ENCODE data around the gene CSNK2A1. TPM values are rescaled to one million over a fixed set of nuclear protein-coding genes. Genes with fewer than 3 reads are reported as not detected.

CSNK2A1 gene
- total RNA-seq, 2 experiments from 2014 or later: 180 to 202 TPM

GRCh38 chr20:443223-443775 lies 100.3 kb downstream of the CSNK2A1 start:
- no peak overlapping the region for H3K27ac Mint-ChIP-seq
- H3K36me3 Mint-ChIP-seq: peaks cover 52% of the 10 kb centered on the region
- H3K4me3 Mint-ChIP-seq: no peak overlapping the region
- DNase-seq: no peak
- H3K27me3 Mint-ChIP-seq: no peaks in the 10 kb centered on the region
- peaks cover 27% of the 10 kb centered on the region for H3K4me1 Mint-ChIP-seq
- no peaks in the 10 kb centered on the region for H3K9me3 Mint-ChIP-seq

GRCh38 chr20:440636-441035 lies 103.0 kb downstream of the CSNK2A1 start:
- no peak overlapping the region for H3K4me3 Mint-ChIP-seq
- H3K27me3 Mint-ChIP-seq: no peaks in the 10 kb centered on the region
- H3K4me1 Mint-ChIP-seq: peaks cover 42% of the 10 kb centered on the region
- peaks cover 69% of the 10 kb centered on the region for H3K36me3 Mint-ChIP-seq
- DNase-seq: no peak
- H3K27ac Mint-ChIP-seq: no peak overlapping the region
- H3K9me3 Mint-ChIP-seq: no peaks in the 10 kb centered on the region

GRCh38 chr20:440148-440547 lies 103.4 kb downstream of the CSNK2A1 start:
- Mint-ChIP-seq H3K9me3 (no peaks in the 10 kb centered on the region), H3K36me3 (peaks cover 73% of the 10 kb centered on the region), H3K27ac (no peak overlapping the region), H3K4me1 (peaks cover 45% of the 10 kb centered on the region), H3K27me3 (no peaks in the 10 kb centered on the region), H3K4me3 (no peak overlapping the region)
- DNase-seq: no peak

GRCh38 chr20:438571-439469 lies 104.8 kb downstream of the CSNK2A1 start:
- Mint-ChIP-seq H3K27me3 (no peaks in the 10 kb centered on the region), H3K9me3 (no peaks in the 10 kb centered on the region), H3K36me3 (peaks cover 73% of the 10 kb centered on the region), H3K4me1 (peaks cover 58% of the 10 kb centered on the region), H3K4me3 (peak overlapping the region; percentile 73), H3K27ac (peak overlapping the region; percentile 89)
- DNase-seq: peak; percentile 57

- no peaks in the 10 kb centered on the region for H3K9me3 Mint-ChIP-seq
- peaks cover 67% of the 10 kb centered on the region for H3K4me1 Mint-ChIP-seq
- H3K27me3 Mint-ChIP-seq: peaks cover 4% of the 10 kb centered on the region
- peaks cover 76% of the 10 kb centered on the region for H3K36me3 Mint-ChIP-seq
- H3K27ac Mint-ChIP-seq: peak overlapping the region; percentile 89
- DNase-seq: no peak
- H3K4me3 Mint-ChIP-seq: peak overlapping the region; percentile 25
These were observed 105.7 kb downstream of the CSNK2A1 start for GRCh38 chr20:437787-438486.

- Mint-ChIP-seq H3K27me3 (peaks cover 4% of the 10 kb centered on the region), H3K27ac (no peak overlapping the region), H3K36me3 (peaks cover 69% of the 10 kb centered on the region), H3K4me1 (peaks cover 77% of the 10 kb centered on the region), H3K9me3 (no peaks in the 10 kb centered on the region), H3K4me3 (no peak overlapping the region)
- no peak for DNase-seq
These were observed 107.1 kb downstream of the CSNK2A1 start for GRCh38 chr20:436476-436875.

GRCh38 chr20:435558-435957 lies 108.0 kb downstream of the CSNK2A1 start:
- H3K27ac Mint-ChIP-seq: no peak overlapping the region
- no peaks in the 10 kb centered on the region for H3K9me3 Mint-ChIP-seq
- peaks cover 62% of the 10 kb centered on the region for H3K36me3 Mint-ChIP-seq
- H3K4me1 Mint-ChIP-seq: peaks cover 76% of the 10 kb centered on the region
- no peak for DNase-seq
- peaks cover 4% of the 10 kb centered on the region for H3K27me3 Mint-ChIP-seq
- H3K4me3 Mint-ChIP-seq: no peak overlapping the region

GRCh38 chr20:434661-435419 lies 108.8 kb downstream of the CSNK2A1 start:
- peaks cover 58% of the 10 kb centered on the region for H3K36me3 Mint-ChIP-seq
- H3K27me3 Mint-ChIP-seq: peaks cover 4% of the 10 kb centered on the region
- no peak for DNase-seq
- no peaks in the 10 kb centered on the region for H3K9me3 Mint-ChIP-seq
- H3K4me3 Mint-ChIP-seq: peak overlapping the region; percentile 7
- peak overlapping the region; percentile 93 for H3K27ac Mint-ChIP-seq
- peaks cover 69% of the 10 kb centered on the region for H3K4me1 Mint-ChIP-seq

GRCh38 chr20:434221-434620 lies 109.4 kb downstream of the CSNK2A1 start:
- Mint-ChIP-seq H3K4me1 (peaks cover 66% of the 10 kb centered on the region), H3K9me3 (no peaks in the 10 kb centered on the region), H3K27ac (peak overlapping the region; percentile 93), H3K36me3 (peaks cover 51% of the 10 kb centered on the region), H3K4me3 (peak overlapping the region; percentile 71), H3K27me3 (peaks cover 4% of the 10 kb centered on the region)
- DNase-seq: no peak

GRCh38 chr20:433300-433975 lies 110.2 kb downstream of the CSNK2A1 start:
- H3K27me3 Mint-ChIP-seq: peaks cover 4% of the 10 kb centered on the region
- peak overlapping the region; percentile 93 for H3K27ac Mint-ChIP-seq
- H3K9me3 Mint-ChIP-seq: no peaks in the 10 kb centered on the region
- DNase-seq: peak; percentile 76
- peaks cover 59% of the 10 kb centered on the region for H3K4me1 Mint-ChIP-seq
- H3K4me3 Mint-ChIP-seq: peak overlapping the region; percentile 71
- H3K36me3 Mint-ChIP-seq: peaks cover 49% of the 10 kb centered on the region

GRCh38 chr20:432677-433299 lies 110.8 kb downstream of the CSNK2A1 start:
- peaks cover 48% of the 10 kb centered on the region for H3K36me3 Mint-ChIP-seq
- H3K27me3 Mint-ChIP-seq: peaks cover 4% of the 10 kb centered on the region
- no peaks in the 10 kb centered on the region for H3K9me3 Mint-ChIP-seq
- H3K27ac Mint-ChIP-seq: peak overlapping the region; percentile 93
- peaks cover 52% of the 10 kb centered on the region for H3K4me1 Mint-ChIP-seq
- no peak for DNase-seq
- H3K4me3 Mint-ChIP-seq: peak overlapping the region; percentile 71

- Mint-ChIP-seq H3K9me3 (no peaks in the 10 kb centered on the region), H3K4me1 (peaks cover 48% of the 10 kb centered on the region), H3K27ac (peak overlapping the region; percentile 93), H3K4me3 (no peak overlapping the region), H3K36me3 (peaks cover 44% of the 10 kb centered on the region), H3K27me3 (peaks cover 4% of the 10 kb centered on the region)
- no peak for DNase-seq
These were observed 111.4 kb downstream of the CSNK2A1 start for GRCh38 chr20:432208-432607.

- Mint-ChIP-seq H3K9me3 (no peaks in the 10 kb centered on the region), H3K36me3 (peaks cover 39% of the 10 kb centered on the region), H3K4me1 (peaks cover 53% of the 10 kb centered on the region), H3K27ac (peak overlapping the region; percentile 69), H3K4me3 (no peak overlapping the region), H3K27me3 (peaks cover 4% of the 10 kb centered on the region)
- no peak for DNase-seq
These were observed 112.3 kb downstream of the CSNK2A1 start for GRCh38 chr20:431012-431904.
